SK-N-SH treated with all-trans-retinoic acid at 6 μM for 48 hours (cell line): ENCODE results near the gene VAC14.

Source experiments
- ATAC-seq: fragments of 200-7000 bp; cut with Tn5 transposase; 3 replicates; pipeline ENCODE4 v1.9.1; 2020; ENCODE audit warnings: mild to moderate bottlenecking, moderate library complexity
- ARNTL ChIP-seq: fragments of 450-650 bp; formaldehyde crosslinking; IDR thresholded peaks from 2 replicates; pipeline ENCODE4 v1.5.0; 2020; ENCODE audit warnings: low read depth, mild to moderate bottlenecking, moderate library complexity, borderline replicate concordance
- CSDC2 ChIP-seq: fragments of 250-450 bp; sonication (Bioruptor Pico); IDR thresholded peaks from 2 replicates; pipeline ENCODE4 v1.5.0; 2020; ENCODE audit warnings: mild to moderate bottlenecking, moderate library complexity
- GLIS3 ChIP-seq: fragments of 250-450 bp; sonication (Bioruptor Pico); IDR thresholded peaks from 2 replicates; pipeline ENCODE4 v1.5.0; 2020; ENCODE audit warnings: mild to moderate bottlenecking, moderate library complexity
- ISL1 ChIP-seq: fragments of 250-450 bp; sonication (Bioruptor Pico); IDR thresholded peaks from 2 replicates; pipeline ENCODE4 v2.1.2; 2022; ENCODE audit warnings: mild to moderate bottlenecking, moderate library complexity
- PPARA ChIP-seq: fragments of 250-450 bp; sonication (Bioruptor Pico); IDR thresholded peaks from 2 replicates; pipeline ENCODE4 v1.5.0; 2020; ENCODE audit warnings: mild to moderate bottlenecking, borderline replicate concordance
- RARB ChIP-seq: fragments of 250-450 bp; sonication (Bioruptor Pico); IDR thresholded peaks from 2 replicates; pipeline ENCODE4 v1.8.0; 2021; ENCODE audit warnings: mild to moderate bottlenecking, moderate library complexity
- SNAI2 ChIP-seq: fragments of 250-450 bp; sonication (Bioruptor Pico); IDR thresholded peaks from 2 replicates; pipeline ENCODE4 v1.5.0; 2020; ENCODE audit warnings: mild to moderate bottlenecking, moderate library complexity
- TCF4 ChIP-seq: fragments of 250-450 bp; sonication (Bioruptor Pico); IDR thresholded peaks from 2 replicates; pipeline ENCODE4 v1.8.0; 2021; ENCODE audit warnings: mild to moderate bottlenecking, moderate library complexity, borderline replicate concordance
- ZC3H10 ChIP-seq: fragments of 250-450 bp; sonication (Bioruptor Pico); IDR thresholded peaks from 2 replicates; pipeline ENCODE4 v1.5.1; 2021; ENCODE audit warnings: mild to moderate bottlenecking, moderate library complexity
- ZFP3 ChIP-seq: fragments of 250-450 bp; sonication (Bioruptor Pico); IDR thresholded peaks from 2 replicates; pipeline ENCODE4 v1.5.0; 2020; ENCODE audit warnings: mild to moderate bottlenecking, moderate library complexity
- ZFP30 ChIP-seq: fragments of 450-650 bp; formaldehyde crosslinking; IDR thresholded peaks from 2 replicates; pipeline ENCODE4 v1.5.0; 2022; ENCODE audit warnings: mild to moderate bottlenecking, moderate library complexity
- ZNF565 ChIP-seq: fragments of 450-650 bp; formaldehyde crosslinking; conservative IDR thresholded peaks from 2 replicates; pipeline ENCODE4 v1.5.0; 2020; ENCODE audit warnings: low read depth, mild to moderate bottlenecking, moderate library complexity
- ZNF70 ChIP-seq: fragments of 450-650 bp; formaldehyde crosslinking; IDR thresholded peaks from 2 replicates; pipeline ENCODE4 v1.5.0; 2020; ENCODE audit warnings: mild to moderate bottlenecking, moderate library complexity
- ZNF8 ChIP-seq: fragments of 450-650 bp; formaldehyde crosslinking; IDR thresholded peaks from 2 replicates; pipeline ENCODE4 v1.5.0; 2020; ENCODE audit warnings: mild to moderate bottlenecking, moderate library complexity
- TF ChIP-seq, protein P1 (sequence below): fragments of 250-450 bp; sonication (Bioruptor Pico); IDR thresholded peaks from 2 replicates; pipeline ENCODE4 v1.5.0; 2020; ENCODE audit warnings: mild to moderate bottlenecking, moderate library complexity
- TF ChIP-seq, protein P2 (sequence below): fragments of 250-450 bp; sonication (Bioruptor Pico); IDR thresholded peaks from 2 replicates; pipeline ENCODE4 v1.8.0; 2021; ENCODE audit warnings: low read depth, mild to moderate bottlenecking, moderate library complexity, borderline replicate concordance
- TF ChIP-seq, protein P3 (sequence below): fragments of 250-450 bp; sonication (Bioruptor Pico); IDR thresholded peaks from 2 replicates; pipeline ENCODE4 v1.5.1; 2021; ENCODE audit warnings: mild to moderate bottlenecking, moderate library complexity
- TF ChIP-seq, protein P4 (sequence below): fragments of 250-450 bp; sonication (Bioruptor Pico); IDR thresholded peaks from 2 replicates; pipeline ENCODE4 v1.5.1; 2020; ENCODE audit warnings: low read depth, mild to moderate bottlenecking, moderate library complexity

VAC14 gene

DNA sequence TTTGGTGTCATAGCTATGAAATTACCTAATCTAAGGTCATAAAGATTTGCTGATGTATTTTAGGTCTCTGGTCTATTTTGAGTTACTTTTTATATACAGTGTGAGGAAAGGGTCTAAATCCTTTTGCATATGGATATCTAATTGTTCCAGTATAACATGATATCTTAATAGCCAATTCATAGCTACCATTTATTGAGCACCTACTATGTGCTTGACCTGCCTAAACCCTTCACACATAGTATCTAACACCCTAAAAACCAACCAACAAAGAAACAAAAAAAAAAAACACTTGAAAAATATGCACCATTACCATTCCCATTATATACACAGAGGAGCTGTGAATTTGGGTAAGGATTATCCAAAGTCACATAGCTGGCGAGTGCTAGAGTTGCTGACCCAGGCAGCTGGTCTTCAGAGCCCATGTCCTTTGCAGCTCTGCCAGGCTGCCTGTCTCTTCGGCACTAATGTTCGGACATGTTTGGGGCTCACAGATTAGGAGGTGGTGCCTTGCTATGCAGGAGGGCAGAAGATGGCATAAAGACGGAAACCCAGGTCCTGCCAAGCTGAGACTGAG lies 66.3 kb downstream of the VAC14 start:
- no peak for ATAC-seq
- TF ChIP-seq, protein P1, sequence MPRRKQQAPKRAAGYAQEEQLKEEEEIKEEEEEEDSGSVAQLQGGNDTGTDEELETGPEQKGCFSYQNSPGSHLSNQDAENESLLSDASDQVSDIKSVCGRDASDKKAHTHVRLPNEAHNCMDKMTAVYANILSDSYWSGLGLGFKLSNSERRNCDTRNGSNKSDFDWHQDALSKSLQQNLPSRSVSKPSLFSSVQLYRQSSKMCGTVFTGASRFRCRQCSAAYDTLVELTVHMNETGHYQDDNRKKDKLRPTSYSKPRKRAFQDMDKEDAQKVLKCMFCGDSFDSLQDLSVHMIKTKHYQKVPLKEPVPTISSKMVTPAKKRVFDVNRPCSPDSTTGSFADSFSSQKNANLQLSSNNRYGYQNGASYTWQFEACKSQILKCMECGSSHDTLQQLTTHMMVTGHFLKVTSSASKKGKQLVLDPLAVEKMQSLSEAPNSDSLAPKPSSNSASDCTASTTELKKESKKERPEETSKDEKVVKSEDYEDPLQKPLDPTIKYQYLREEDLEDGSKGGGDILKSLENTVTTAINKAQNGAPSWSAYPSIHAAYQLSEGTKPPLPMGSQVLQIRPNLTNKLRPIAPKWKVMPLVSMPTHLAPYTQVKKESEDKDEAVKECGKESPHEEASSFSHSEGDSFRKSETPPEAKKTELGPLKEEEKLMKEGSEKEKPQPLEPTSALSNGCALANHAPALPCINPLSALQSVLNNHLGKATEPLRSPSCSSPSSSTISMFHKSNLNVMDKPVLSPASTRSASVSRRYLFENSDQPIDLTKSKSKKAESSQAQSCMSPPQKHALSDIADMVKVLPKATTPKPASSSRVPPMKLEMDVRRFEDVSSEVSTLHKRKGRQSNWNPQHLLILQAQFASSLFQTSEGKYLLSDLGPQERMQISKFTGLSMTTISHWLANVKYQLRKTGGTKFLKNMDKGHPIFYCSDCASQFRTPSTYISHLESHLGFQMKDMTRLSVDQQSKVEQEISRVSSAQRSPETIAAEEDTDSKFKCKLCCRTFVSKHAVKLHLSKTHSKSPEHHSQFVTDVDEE (CRISPR knock-in tag): no peak
- TF ChIP-seq ZFP3 (CRISPR knock-in tag) (no peak), ZNF70 (CRISPR knock-in tag) (no peak), ZFP30 (CRISPR knock-in tag) (no peak), ZC3H10 (CRISPR knock-in tag) (no peak), CSDC2 (CRISPR knock-in tag) (no peak), SNAI2 (no peak), ZNF8 (no peak)

DNA sequence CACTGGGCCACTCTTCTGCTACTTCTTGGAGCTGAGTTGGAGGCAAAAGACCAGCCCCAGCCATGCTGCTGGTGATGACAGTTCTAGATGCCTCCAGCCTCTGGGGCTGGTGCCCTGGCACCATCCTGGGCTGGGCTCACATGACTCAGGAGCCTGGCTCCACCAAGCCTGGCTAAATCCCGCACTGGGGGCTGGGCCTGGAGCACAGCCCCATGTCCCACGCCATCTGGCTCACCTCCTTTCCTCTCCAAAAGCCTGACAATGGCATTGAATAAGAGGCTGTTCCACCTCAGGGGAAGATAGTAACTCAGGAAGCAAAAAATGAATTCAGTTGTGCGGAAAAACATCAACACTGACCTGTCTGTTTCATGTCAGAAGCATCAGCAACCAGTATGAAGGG lies 70.0 kb downstream of the VAC14 start:
- TF ChIP-seq ZFP30 (CRISPR knock-in tag): no peak
- TF ChIP-seq TCF4 (CRISPR knock-in tag): no peak
- TF ChIP-seq ZC3H10 (CRISPR knock-in tag): no peak
- no peak for TF ChIP-seq SNAI2
- no peak for TF ChIP-seq ARNTL (CRISPR knock-in tag)
- TF ChIP-seq, protein P2, sequence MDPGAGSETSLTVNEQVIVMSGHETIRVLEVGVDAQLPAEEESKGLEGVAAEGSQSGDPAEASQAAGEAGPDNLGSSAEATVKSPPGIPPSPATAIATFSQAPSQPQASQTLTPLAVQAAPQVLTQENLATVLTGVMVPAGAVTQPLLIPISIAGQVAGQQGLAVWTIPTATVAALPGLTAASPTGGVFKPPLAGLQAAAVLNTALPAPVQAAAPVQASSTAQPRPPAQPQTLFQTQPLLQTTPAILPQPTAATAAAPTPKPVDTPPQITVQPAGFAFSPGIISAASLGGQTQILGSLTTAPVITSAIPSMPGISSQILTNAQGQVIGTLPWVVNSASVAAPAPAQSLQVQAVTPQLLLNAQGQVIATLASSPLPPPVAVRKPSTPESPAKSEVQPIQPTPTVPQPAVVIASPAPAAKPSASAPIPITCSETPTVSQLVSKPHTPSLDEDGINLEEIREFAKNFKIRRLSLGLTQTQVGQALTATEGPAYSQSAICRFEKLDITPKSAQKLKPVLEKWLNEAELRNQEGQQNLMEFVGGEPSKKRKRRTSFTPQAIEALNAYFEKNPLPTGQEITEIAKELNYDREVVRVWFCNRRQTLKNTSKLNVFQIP (CRISPR knock-in tag): no peak
- no peak for TF ChIP-seq ZFP3 (CRISPR knock-in tag)
- TF ChIP-seq, protein P3, sequence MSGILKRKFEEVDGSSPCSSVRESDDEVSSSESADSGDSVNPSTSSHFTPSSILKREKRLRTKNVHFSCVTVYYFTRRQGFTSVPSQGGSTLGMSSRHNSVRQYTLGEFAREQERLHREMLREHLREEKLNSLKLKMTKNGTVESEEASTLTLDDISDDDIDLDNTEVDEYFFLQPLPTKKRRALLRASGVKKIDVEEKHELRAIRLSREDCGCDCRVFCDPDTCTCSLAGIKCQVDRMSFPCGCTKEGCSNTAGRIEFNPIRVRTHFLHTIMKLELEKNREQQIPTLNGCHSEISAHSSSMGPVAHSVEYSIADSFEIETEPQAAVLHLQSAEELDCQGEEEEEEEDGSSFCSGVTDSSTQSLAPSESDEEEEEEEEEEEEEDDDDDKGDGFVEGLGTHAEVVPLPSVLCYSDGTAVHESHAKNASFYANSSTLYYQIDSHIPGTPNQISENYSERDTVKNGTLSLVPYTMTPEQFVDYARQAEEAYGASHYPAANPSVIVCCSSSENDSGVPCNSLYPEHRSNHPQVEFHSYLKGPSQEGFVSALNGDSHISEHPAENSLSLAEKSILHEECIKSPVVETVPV (CRISPR knock-in tag): no peak
- TF ChIP-seq, protein P1 (CRISPR knock-in tag): no peak
- TF ChIP-seq, protein P4, sequence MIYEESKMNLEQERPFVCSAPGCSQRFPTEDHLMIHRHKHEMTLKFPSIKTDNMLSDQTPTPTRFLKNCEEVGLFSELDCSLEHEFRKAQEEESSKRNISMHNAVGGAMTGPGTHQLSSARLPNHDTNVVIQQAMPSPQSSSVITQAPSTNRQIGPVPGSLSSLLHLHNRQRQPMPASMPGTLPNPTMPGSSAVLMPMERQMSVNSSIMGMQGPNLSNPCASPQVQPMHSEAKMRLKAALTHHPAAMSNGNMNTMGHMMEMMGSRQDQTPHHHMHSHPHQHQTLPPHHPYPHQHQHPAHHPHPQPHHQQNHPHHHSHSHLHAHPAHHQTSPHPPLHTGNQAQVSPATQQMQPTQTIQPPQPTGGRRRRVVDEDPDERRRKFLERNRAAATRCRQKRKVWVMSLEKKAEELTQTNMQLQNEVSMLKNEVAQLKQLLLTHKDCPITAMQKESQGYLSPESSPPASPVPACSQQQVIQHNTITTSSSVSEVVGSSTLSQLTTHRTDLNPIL (CRISPR knock-in tag): no peak

DNA sequence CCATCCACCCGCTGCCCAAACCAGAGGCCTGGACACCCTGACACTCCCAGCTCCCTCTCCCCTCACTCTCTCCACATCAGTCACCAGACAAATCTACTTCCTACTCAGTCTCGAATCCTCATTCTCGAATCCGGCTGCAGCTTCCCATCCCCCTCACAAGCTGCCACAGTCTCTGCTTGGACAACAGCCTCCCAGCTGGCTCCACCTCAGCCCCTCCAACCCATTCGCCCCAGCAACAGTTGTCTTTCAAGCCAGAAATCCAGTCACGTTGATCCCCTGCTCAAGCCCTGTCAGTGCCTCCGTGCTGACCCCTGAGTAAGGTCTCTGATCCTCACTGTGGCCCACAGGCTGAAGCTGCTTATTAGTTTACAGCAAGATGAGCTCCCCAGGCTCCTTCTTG lies 70.9 kb downstream of the VAC14 start:
- no peak for ATAC-seq
- TF ChIP-seq RARB: no peak
- TF ChIP-seq ARNTL (CRISPR knock-in tag): no peak
- TF ChIP-seq, protein P1 (CRISPR knock-in tag): no peak
- TF ChIP-seq TCF4 (CRISPR knock-in tag): no peak
- TF ChIP-seq ISL1 (CRISPR knock-in tag): no peak
- no peak for TF ChIP-seq GLIS3 (CRISPR knock-in tag)
- TF ChIP-seq, protein P3 (CRISPR knock-in tag): no peak
- TF ChIP-seq ZNF565 (CRISPR knock-in tag): no peak
- TF ChIP-seq ZNF8: no peak
- TF ChIP-seq PPARA: no peak
- TF ChIP-seq, all 23 proteins: peak for 0

More for the DNA sequence above, 70.0 kb downstream of the VAC14 start:
- ATAC-seq: no peak
